GM12878 (cell line): ENCODE measurements around the gene NRG2. TPM values are rescaled to one million over a fixed set of nuclear protein-coding genes. Genes with fewer than 3 reads are reported as not detected.

Experiments
- ATAC-seq: fragments of 200-7000 bp; cut with Tn5 transposase; 3 replicates; pipeline ENCODE4 v1.9.1; 2020; ENCODE audit warnings: mild to moderate bottlenecking, moderate library complexity
- BruUV-seq: library from RNA; stranded (reverse); fragments of 400-500 nt; replicated peaks from 2 replicates; lab custom pipeline; 2021; lab: Mats Ljungman, UMichigan
- CTCF ChIA-PET: fragments of 300-600 bp; sonication (Branson Sonifier 250); formaldehyde crosslinking; extraction: SDS; loops from one replicate; lab custom pipeline; 2021; ENCODE audit warnings: inconsistent platforms; lab: Yijun Ruan, JAX
- POLR2A ChIA-PET: fragments of 350-600 bp; formaldehyde crosslinking; extraction: SDS; loops from one replicate; lab custom pipeline; 2021; ENCODE audit warnings: inconsistent platforms; lab: Charles Lee
- RAD21 ChIA-PET: fragments of 300-600 bp; sonication (Branson Sonifier 250); formaldehyde crosslinking; loops from one replicate; lab custom pipeline; 2023; ENCODE audit warnings: antibody characterized with exemption; ENCODE audit not compliant: unreplicated experiment; lab: Charles Lee
- SMC1A ChIA-PET: fragments of 300-600 bp; sonication (Branson Sonifier 250); formaldehyde crosslinking; loops from one replicate; lab custom pipeline; 2023; ENCODE audit not compliant: unreplicated experiment, uncharacterized antibody; lab: Charles Lee
- DNase-seq: peaks from one replicate; pipeline ENCODE4 v3.0.0-alpha.2; 2011; ENCODE audit warnings: low read depth, low spot score
- FAIRE-seq: peaks from 3 replicates; lab custom pipeline; 2011; peaks lifted over from hg19 to GRCh38; lab: Jason Lieb, UNC
- H2AFZ ChIP-seq: 2 replicates; pipeline ENCODE4 v1.6.0; 2011; ENCODE audit warnings: low read depth, low read length, control low read depth; ENCODE audit not compliant: control insufficient read depth
- H3K27ac ChIP-seq: 2 replicates; pipeline ENCODE4 v1.5.1; 2011; ENCODE audit warnings: control low read depth; ENCODE audit not compliant: control insufficient read depth, insufficient read depth
- H3K27me3 ChIP-seq, 2 experiments: replicated peaks in 1 of 2; 2 replicates each; pipeline versions ENCODE4 v1.6.0 to v1.6.1; 2011; ENCODE audit warnings: low read length in 1 of 2; ENCODE audit not compliant: control insufficient read depth in 2 of 2, insufficient read depth in 2 of 2
- H3K36me3 ChIP-seq, 2 experiments: 2 replicates each; pipeline ENCODE4 v1.5.1; 2011; ENCODE audit warnings: low read length in 1 of 2; ENCODE audit not compliant: control insufficient read depth in 2 of 2, insufficient read depth in 2 of 2
- H3K4me1 ChIP-seq: 2 replicates; pipeline ENCODE4 v1.6.1; 2011; ENCODE audit warnings: mild to moderate bottlenecking, low read length, moderate library complexity, mixed read lengths; ENCODE audit not compliant: control insufficient read depth, insufficient read depth
- H3K4me2 ChIP-seq: 2 replicates; pipeline ENCODE4 v1.6.0; 2011; ENCODE audit warnings: control low read depth; ENCODE audit not compliant: control insufficient read depth, insufficient read depth
- H3K4me3 ChIP-seq: fragments of 200-600 bp; sonication (generic); 2 replicates; pipeline ENCODE4 v1.5.1; 2016
- H3K79me2 ChIP-seq: 2 replicates; pipeline ENCODE4 v1.6.0; 2011; ENCODE audit warnings: low read length; ENCODE audit not compliant: control insufficient read depth, insufficient read depth
- H3K9ac ChIP-seq: 2 replicates; pipeline ENCODE4 v1.8.0; 2011; ENCODE audit warnings: low read length, control low read depth, mixed read lengths; ENCODE audit not compliant: control insufficient read depth, insufficient read depth
- H3K9me3 ChIP-seq: replicated peaks from 3 replicates; pipeline ENCODE4 v1.5.1; 2011; ENCODE audit warnings: mild to moderate bottlenecking, low read length; ENCODE audit not compliant: control insufficient read depth, insufficient read depth
- H4K20me1 ChIP-seq: 2 replicates; pipeline ENCODE4 v1.6.0; 2011; ENCODE audit not compliant: control insufficient read depth, insufficient read depth
- ASH2L ChIP-seq: fragments of 300-600, 200-600 bp; sonication (generic); IDR thresholded peaks from 2 replicates; pipeline ENCODE4 v1.6.1; 2017; ENCODE audit warnings: low read depth, mild to moderate bottlenecking, borderline replicate concordance
- CBFB ChIP-seq: IDR thresholded peaks from 2 replicates; pipeline ENCODE4 v1.6.1; 2016; ENCODE audit warnings: antibody characterized with exemption, low read depth
- CHD1 ChIP-seq: IDR thresholded peaks from 2 replicates; pipeline ENCODE4 v1.6.1; 2012; ENCODE audit warnings: low read depth, low read length, improper control_type of control experiment
- IKZF1 ChIP-seq: fragments of 450-650 bp; conservative IDR thresholded peaks from 2 replicates; pipeline ENCODE4 v1.6.1; 2017; ENCODE audit warnings: antibody characterized with exemption, mild to moderate bottlenecking
- NR2C1 ChIP-seq: fragments of 450-650 bp; IDR thresholded peaks from 2 replicates; pipeline ENCODE4 v1.6.1; 2017; ENCODE audit warnings: antibody characterized with exemption, mild to moderate bottlenecking, moderate library complexity
- RFX5 ChIP-seq: IDR thresholded peaks from 2 replicates; pipeline ENCODE4 v1.6.1; 2011; ENCODE audit warnings: low read depth, low read length, improper control_type of control experiment
- STAT3 ChIP-seq: IDR thresholded peaks from 2 replicates; pipeline ENCODE4 v1.6.1; 2011; ENCODE audit warnings: low read depth, low read length, improper control_type of control experiment
- TCF12 ChIP-seq: IDR thresholded peaks from 2 replicates; pipeline ENCODE4 v1.6.1; 2011; ENCODE audit warnings: low read depth, mild to moderate bottlenecking, low read length
- TCF3 ChIP-seq: IDR thresholded peaks from 2 replicates; pipeline ENCODE4 v1.6.1; 2012; ENCODE audit warnings: low read depth, mild to moderate bottlenecking, low read length, borderline replicate concordance; ENCODE audit not compliant: insufficient read depth
- TCF7 ChIP-seq: IDR thresholded peaks from 2 replicates; pipeline ENCODE4 v1.6.1; 2014; ENCODE audit warnings: antibody characterized with exemption, borderline replicate concordance
- WGBS: methylation state at CpG from one replicate; pipeline ENCODE4 v1.1.6; 2016; ENCODE audit warnings: low lambda C conversion rate; ENCODE audit not compliant: insufficient replicate concordance, insufficient coverage; ENCODE audit errors: missing lambda C conversion rate; 5-methylcytosine and 5-hydroxymethylcytosine counted together
- in situ Hi-C: fragments of 300-500 bp; cut with MboI; formaldehyde crosslinking; loops from 9 replicates; pipeline ENCODE4 v1.14.3; 2018; ENCODE audit warnings: mixed read lengths
- intact Hi-C: fragments of 100-400 bp; cut with micrococcal nuclease; formaldehyde crosslinking; loops from one replicate; pipeline ENCODE4 v1.14.2; 2022; ENCODE audit not compliant: unreplicated experiment
- polyA plus RNA-seq, 11 experiments: library from polyadenylated mRNA; depleted of rRNA in 4 of 11; unstranded in 6 of 11; stranded (reverse) in 5 of 11; fragments of >200 nt; fragmentation: Nextera tagmentation in 4 of 11; fragmentation: Illumina TruSeq in 1 of 11; extraction: Ambion mirVana in 4 of 11; extraction: Trizol in 1 of 11; gene quantifications; 1 replicate in 1 of 11; 2 replicates in 10 of 11; pipeline versions ENCODE4 v1.2.1 to v1.2.3, GENCODE V29; 2011 to 2016; ENCODE audit warnings: inconsistent platforms in 2 of 11, missing spikeins in 2 of 11, low read depth in 1 of 11
- total RNA-seq, 4 experiments: library from RNA; depleted of rRNA in 3 of 4; stranded (reverse); fragments of >200 nt in 3 of 4; fragmentation: Illumina TruSeq in 1 of 4; extraction: Trizol in 1 of 4; gene quantifications; 2 replicates each; pipeline versions ENCODE4 v1.2.1 to v1.2.3, GENCODE V29; 2013 to 2021
- TF ChIP-seq, protein P1 (sequence below): fragments of 450-650 bp; formaldehyde crosslinking; IDR thresholded peaks from 2 replicates; pipeline ENCODE4 v1.5.0; 2022; ENCODE audit warnings: mild to moderate bottlenecking, missing genetic modification characterization
- TF ChIP-seq, protein P2 (sequence below): fragments of 450-650 bp; IDR thresholded peaks from 2 replicates; pipeline ENCODE4 v1.6.1; 2017; ENCODE audit warnings: mild to moderate bottlenecking
- TF ChIP-seq, protein P3 (sequence below): fragments of 450-650 bp; IDR thresholded peaks from 2 replicates; pipeline ENCODE4 v1.6.1; 2016; ENCODE audit warnings: mild to moderate bottlenecking

The NRG2 gene
- total and polyA plus RNA-seq, 10 of the 15 experiments (the other 5 are each of a cell fraction or from before 2014, with no cell fraction given), result 0.10 to 21.7 (median 9.6) TPM

DNA sequence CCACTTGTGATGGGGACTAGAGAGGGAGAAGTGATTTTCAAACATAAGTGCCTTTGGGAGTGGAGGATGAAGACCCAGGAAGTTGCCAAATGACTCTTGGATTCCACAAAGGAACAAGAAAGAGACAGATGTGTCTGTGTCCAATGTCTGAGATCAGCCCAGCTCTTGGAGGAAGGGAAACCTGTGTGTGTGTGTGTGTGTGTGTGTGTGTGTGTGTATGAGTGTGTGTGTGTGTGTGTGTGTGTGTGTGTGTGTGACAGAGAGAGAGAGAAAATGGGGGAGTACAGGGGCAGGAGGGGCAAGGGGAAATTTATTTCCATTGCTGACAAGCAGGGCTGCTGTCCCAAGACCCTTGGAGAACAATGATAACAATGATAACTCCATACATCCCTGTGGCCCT is 175.5 kb downstream of the NRG2 start (continued):
- TF ChIP-seq, protein P1, sequence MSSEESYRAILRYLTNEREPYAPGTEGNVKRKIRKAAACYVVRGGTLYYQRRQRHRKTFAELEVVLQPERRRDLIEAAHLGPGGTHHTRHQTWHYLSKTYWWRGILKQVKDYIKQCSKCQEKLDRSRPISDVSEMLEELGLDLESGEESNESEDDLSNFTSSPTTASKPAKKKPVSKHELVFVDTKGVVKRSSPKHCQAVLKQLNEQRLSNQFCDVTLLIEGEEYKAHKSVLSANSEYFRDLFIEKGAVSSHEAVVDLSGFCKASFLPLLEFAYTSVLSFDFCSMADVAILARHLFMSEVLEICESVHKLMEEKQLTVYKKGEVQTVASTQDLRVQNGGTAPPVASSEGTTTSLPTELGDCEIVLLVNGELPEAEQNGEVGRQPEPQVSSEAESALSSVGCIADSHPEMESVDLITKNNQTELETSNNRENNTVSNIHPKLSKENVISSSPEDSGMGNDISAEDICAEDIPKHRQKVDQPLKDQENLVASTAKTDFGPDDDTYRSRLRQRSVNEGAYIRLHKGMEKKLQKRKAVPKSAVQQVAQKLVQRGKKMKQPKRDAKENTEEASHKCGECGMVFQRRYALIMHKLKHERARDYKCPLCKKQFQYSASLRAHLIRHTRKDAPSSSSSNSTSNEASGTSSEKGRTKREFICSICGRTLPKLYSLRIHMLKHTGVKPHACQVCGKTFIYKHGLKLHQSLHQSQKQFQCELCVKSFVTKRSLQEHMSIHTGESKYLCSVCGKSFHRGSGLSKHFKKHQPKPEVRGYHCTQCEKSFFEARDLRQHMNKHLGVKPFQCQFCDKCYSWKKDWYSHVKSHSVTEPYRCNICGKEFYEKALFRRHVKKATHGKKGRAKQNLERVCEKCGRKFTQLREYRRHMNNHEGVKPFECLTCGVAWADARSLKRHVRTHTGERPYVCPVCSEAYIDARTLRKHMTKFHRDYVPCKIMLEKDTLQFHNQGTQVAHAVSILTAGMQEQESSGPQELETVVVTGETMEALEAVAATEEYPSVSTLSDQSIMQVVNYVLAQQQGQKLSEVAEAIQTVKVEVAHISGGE (CRISPR knock-in tag), result no peak

DNA sequence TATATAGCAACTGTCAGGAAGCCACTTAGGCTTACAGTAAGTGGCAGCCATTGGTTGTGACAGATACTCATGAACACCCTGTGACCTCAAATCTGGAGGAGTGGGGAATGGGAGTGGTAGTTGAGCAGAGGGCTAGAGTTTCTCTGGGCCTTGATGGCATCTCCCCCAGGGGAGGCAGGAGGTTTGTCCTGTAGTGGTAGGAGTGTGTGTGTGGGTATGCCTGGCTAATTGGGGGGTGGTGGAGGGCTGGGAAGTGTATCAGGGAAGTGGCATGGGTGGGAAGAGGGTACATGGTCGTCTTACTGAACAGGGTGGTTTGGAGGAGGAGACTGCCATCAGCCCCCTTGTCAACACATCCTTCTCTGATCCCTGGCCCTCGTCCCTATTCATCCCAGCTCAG is 176.0 kb downstream of the NRG2 start:
- in situ Hi-C loops, result no loop called here
- Histone ChIP-seq H3K79me2 (no peaks in the 10 kb centered on the region), H3K4me3 (no peak overlapping the region), H3K9me3 (no peaks in the 10 kb centered on the region), H2AFZ (no peak overlapping the region), H3K27me3 (no peaks in the 10 kb centered on the region), H3K9ac (no peak overlapping the region), H3K36me3 (no peaks in the 10 kb centered on the region; a peak in 1 of 4 replicates), H3K4me2 (no peak overlapping the region), H4K20me1 (no peaks in the 10 kb centered on the region), H3K27ac (no peak overlapping the region), H3K4me1 (peaks cover 7% of the 10 kb centered on the region)
- SMC1A ChIA-PET, result interaction anchor here (1.0 to 3.1 kb wide), 3 partner anchors 19 to 101 kb away, joined by 3 to 16 read pairs (median 3); no protein-coding TSS in a partner anchor
- intact Hi-C loops, result no loop called here
- RAD21 ChIA-PET, result interaction anchor here (2.8 to 3.2 kb wide), 2 partner anchors 80 to 102 kb away, joined by 11 to 17 read pairs; no protein-coding TSS in a partner anchor
- DNase-seq (no peak), ATAC-seq (no peak), FAIRE-seq (no peak)
- no TSS peak for BruUV-seq
- CTCF ChIA-PET, result interaction anchor here (0.7 to 10.1 kb wide), 7 partner anchors 8 to 103 kb away, joined by 3 to 129 read pairs (median 3); no protein-coding TSS in a partner anchor
- TF ChIP-seq TCF12 (no peak), RFX5 (no peak), NR2C1 (no peak), TCF3 (no peak), IKZF1 (no peak), CHD1 (no peak), TCF7 (no peak), STAT3 (no peak), CBFB (no peak), ASH2L (no peak)
- TF ChIP-seq, protein P2, sequence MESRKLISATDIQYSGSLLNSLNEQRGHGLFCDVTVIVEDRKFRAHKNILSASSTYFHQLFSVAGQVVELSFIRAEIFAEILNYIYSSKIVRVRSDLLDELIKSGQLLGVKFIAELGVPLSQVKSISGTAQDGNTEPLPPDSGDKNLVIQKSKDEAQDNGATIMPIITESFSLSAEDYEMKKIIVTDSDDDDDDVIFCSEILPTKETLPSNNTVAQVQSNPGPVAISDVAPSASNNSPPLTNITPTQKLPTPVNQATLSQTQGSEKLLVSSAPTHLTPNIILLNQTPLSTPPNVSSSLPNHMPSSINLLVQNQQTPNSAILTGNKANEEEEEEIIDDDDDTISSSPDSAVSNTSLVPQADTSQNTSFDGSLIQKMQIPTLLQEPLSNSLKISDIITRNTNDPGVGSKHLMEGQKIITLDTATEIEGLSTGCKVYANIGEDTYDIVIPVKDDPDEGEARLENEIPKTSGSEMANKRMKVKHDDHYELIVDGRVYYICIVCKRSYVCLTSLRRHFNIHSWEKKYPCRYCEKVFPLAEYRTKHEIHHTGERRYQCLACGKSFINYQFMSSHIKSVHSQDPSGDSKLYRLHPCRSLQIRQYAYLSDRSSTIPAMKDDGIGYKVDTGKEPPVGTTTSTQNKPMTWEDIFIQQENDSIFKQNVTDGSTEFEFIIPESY, result no peak
- TF ChIP-seq, protein P3, sequence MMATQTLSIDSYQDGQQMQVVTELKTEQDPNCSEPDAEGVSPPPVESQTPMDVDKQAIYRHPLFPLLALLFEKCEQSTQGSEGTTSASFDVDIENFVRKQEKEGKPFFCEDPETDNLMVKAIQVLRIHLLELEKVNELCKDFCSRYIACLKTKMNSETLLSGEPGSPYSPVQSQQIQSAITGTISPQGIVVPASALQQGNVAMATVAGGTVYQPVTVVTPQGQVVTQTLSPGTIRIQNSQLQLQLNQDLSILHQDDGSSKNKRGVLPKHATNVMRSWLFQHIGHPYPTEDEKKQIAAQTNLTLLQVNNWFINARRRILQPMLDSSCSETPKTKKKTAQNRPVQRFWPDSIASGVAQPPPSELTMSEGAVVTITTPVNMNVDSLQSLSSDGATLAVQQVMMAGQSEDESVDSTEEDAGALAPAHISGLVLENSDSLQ, result no peak
- WGBS, result 40% methylated on average over 1 of the region's 2 CpGs
- POLR2A ChIA-PET, result interaction anchor here (0.9 kb wide), 1 partner anchor 102 kb away, joined by 4 read pairs; no protein-coding TSS in a partner anchor
